Fibroblast of pulmonary artery (primary cell): Measurements from ENCODE around the gene ITSN1.
A peak's percentile ranks its signal among the peaks of the same experiment; 100 is the strongest.

Experiments
- DNase-seq: peaks from one replicate; pipeline ENCODE4 v3.0.0-alpha.2; 2010; ENCODE audit warnings: low read depth
- H3K4me3 ChIP-seq: replicated peaks from 2 replicates; pipeline ENCODE4 v1.5.1; 2011; ENCODE audit warnings: low read depth, mild to moderate bottlenecking, control low read depth, low read length, moderate library complexity
- TF ChIP-seq, protein P1 (sequence below): IDR thresholded peaks from 2 replicates; pipeline ENCODE4 v1.5.1; 2011; ENCODE audit warnings: mild to moderate bottlenecking, control low read depth, low read length, inconsistent platforms; ENCODE audit errors: missing control alignments

The ITSN1 gene

DNA sequence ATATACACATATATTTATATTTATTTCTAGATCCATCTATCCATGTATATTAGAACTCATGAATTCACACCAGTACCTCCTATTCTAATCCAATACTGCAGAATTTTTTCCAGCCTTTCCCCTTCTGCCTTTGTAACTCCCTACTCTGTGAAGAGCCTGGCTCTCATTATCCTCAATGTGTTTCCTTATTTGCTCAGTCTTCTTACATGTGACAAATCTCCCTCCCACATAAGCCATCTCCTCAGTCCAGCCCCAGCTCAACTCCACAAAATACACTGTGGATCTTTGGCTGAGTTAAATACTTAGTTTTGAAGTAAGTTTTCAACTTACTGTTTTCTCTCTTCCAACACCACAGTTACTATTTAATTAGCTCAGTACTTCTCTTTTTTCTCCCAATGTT, 227.6 kb downstream of the ITSN1 start:
- no peak for DNase-seq
- no peak overlapping the region for H3K4me3 ChIP-seq
- TF ChIP-seq, protein P1, sequence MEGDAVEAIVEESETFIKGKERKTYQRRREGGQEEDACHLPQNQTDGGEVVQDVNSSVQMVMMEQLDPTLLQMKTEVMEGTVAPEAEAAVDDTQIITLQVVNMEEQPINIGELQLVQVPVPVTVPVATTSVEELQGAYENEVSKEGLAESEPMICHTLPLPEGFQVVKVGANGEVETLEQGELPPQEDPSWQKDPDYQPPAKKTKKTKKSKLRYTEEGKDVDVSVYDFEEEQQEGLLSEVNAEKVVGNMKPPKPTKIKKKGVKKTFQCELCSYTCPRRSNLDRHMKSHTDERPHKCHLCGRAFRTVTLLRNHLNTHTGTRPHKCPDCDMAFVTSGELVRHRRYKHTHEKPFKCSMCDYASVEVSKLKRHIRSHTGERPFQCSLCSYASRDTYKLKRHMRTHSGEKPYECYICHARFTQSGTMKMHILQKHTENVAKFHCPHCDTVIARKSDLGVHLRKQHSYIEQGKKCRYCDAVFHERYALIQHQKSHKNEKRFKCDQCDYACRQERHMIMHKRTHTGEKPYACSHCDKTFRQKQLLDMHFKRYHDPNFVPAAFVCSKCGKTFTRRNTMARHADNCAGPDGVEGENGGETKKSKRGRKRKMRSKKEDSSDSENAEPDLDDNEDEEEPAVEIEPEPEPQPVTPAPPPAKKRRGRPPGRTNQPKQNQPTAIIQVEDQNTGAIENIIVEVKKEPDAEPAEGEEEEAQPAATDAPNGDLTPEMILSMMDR = no peak

DNA sequence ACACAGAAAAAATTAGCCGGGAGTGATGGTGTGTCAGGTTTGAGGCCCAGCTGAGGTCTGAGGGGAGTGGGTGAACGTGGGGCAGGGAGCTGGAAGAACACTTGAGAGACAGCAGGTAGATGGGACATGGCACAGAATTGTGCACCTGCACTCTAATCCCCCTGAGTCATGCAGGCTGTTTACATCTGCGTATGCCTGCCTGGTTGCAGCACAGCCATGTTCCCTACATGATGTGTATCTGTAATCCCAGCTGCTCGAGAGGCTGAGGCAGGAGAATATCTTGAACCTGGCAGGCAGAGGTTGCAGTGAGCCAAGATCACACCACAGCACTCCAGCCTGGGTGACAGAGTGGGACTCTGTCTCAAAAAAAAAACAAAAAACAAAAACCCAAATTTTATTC, 228.5 kb downstream of the ITSN1 start:
- no peak for DNase-seq
- no peak overlapping the region for H3K4me3 ChIP-seq
- TF ChIP-seq, protein P1 = no peak

DNA sequence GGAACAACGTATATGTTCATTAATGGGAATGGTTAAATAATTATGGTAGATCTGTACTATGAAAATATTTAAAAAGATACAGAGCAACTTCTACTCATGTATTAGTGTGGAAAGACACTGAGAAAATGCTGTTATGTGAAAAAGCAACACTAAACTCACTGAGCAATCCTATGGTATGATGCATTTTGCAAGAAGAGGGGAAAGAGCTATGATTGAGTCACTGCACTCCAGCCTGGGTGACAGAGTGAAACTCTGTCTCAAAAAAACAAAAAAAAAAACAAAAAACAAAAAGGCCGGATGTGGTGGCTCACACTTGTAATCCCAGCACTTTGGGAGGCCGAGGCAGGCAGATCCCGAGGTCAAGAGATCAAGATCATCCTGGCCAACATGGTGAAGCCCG, 228.9 kb downstream of the ITSN1 start:
- DNase-seq = peak; percentile 18
- TF ChIP-seq, protein P1 = no peak
- no peak overlapping the region for H3K4me3 ChIP-seq

DNA sequence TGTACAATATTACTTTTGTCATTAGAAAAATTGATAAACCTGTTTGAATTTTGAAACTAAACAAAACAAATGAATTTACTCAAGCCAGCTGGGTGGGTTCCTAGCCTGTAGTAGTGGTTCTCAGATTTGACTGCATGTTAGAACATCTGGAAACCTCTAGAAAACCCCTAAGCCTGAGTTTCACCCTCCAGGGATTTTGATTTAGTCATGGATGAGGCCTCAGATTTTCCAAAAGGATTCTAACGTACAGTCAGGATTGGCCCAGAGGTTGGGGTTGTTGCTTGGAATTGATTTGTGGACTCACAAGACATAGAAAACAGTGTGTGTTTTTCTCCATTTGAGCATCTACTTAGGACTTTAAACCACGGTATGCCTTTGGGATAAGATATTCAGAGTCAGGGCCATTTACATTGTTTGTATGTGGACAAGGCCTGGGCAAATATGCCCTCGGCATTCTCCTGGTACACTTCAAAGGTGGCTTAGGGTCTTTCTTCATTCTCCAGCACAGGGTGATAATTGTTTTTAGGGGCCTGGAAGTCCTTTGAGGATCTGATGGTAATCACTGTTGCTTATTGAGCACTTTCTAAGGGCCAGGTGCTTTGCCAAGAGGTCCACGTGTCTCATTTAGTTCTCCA, 230.7 kb downstream of the ITSN1 start:
- TF ChIP-seq, protein P1 = no peak
- no peak for DNase-seq
- H3K4me3 ChIP-seq = no peak overlapping the region

DNA sequence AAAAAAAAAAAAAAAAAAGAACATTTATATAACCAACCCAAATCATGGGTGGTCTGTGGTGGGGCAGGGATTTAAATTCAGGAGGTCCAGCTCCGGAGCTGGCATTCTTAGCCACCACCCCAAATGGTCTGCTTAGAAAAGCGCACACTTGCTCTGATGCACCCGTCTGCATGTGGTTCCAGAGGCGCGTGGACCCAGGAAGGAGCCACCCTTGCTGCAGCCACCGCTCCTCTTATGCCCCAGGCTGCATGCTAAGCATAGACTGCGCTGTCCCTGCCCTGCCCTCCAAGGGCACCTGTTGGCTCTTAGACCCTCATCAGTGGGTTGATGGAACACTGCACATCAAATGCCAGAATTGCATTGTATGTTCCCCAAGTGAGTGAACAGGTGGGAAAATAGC, 231.9 kb downstream of the ITSN1 start:
- DNase-seq = no peak
- TF ChIP-seq, protein P1 = no peak
- no peak overlapping the region for H3K4me3 ChIP-seq

DNA sequence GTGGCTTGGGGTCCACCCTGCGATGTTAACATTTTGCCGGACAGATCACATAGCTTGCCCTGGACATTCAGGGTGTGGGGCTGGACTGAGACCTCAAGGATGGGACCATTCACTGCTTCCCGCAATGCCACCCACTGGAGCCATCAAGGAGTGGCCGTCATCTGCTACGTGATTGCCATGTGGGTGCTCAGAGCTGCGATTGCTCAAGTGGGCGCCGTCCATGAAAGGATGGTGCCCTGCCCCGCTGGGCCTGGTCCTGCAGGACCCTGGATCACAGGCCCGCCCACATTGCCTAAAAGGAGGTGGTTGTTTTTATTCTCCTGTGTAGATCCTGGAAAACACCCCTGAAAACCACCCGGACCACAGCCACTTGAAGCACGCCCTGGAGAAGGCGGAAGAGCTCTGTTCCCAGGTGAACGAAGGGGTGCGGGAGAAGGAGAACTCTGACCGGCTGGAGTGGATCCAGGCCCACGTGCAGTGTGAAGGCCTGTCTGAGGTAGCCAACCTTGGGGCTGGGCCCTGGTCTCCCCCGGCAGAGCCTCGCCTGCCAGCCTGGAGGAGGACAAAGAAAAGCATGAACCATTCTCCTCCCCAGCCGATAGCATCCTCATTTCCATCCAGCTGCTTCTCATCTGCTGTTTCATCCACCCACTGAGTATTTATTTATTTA, 232.9 kb downstream of the ITSN1 start:
- TF ChIP-seq, protein P1 = no peak
- no peak overlapping the region for H3K4me3 ChIP-seq
- DNase-seq = no peak

DNA sequence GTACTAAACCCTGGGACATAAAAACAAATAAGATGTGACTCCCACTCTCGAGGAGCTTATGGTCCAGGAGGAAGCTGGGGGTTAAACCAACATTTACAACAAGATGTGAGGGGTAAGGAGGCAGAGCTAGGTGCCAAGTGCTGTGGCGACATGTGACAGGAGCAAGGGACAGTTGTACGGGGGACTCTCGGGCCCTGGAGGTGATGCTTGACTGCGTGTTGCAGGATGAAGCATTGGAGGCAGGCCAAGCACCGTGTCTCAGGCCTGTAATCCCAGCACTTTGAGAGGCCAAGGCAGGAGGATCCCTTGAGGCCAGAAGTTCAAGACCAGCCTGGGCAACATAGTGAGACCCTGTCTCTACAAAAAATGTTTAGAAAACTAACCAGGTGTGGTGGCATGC, 236.5 kb downstream of the ITSN1 start:
- no peak overlapping the region for H3K4me3 ChIP-seq
- TF ChIP-seq, protein P1 = no peak
- DNase-seq = no peak
